Fibroblast of peridontal ligament (primary cell): ENCODE results near the gene C1orf226.
A peak's percentile ranks its signal among the peaks of the same experiment; 100 is the strongest.

Experiments
- DNase-seq: peaks from one replicate; pipeline ENCODE4 v3.0.0-alpha.2; 2010; ENCODE audit errors: extremely low read depth

C1orf226 gene

GRCh38 chr1:162384601-162385279, 3.2 kb downstream of the C1orf226 start:
- no peak for DNase-seq

GRCh38 chr1:162385280-162385623, 3.7 kb downstream of the C1orf226 start:
- DNase-seq: no peak

GRCh38 chr1:162385702-162386101, 4.2 kb downstream of the C1orf226 start:
- DNase-seq: no peak

- DNase-seq: no peak
Observed at GRCh38 chr1:162386292-162387225, 5.0 kb downstream of the C1orf226 start.

GRCh38 chr1:162387226-162388082, 5.9 kb downstream of the C1orf226 start:
- DNase-seq: no peak

- DNase-seq: no peak
Observed at GRCh38 chr1:162388083-162388594, 6.6 kb downstream of the C1orf226 start.

- no peak for DNase-seq
Observed at GRCh38 chr1:162388615-162389014, 7.1 kb downstream of the C1orf226 start.

- peak; percentile 9 for DNase-seq
Observed at GRCh38 chr1:162389021-162389818, 7.7 kb downstream of the C1orf226 start.

- DNase-seq: no peak
Observed at GRCh38 chr1:162389971-162390370, 8.4 kb downstream of the C1orf226 start.

GRCh38 chr1:162390396-162391185, 9.1 kb downstream of the C1orf226 start:
- no peak for DNase-seq

- peak; percentile 58 for DNase-seq
Observed at GRCh38 chr1:162391790-162392563, 10.4 kb downstream of the C1orf226 start.

- DNase-seq: no peak
Observed at GRCh38 chr1:162396201-162396906, 14.8 kb downstream of the C1orf226 start.

- no peak for DNase-seq
Observed at GRCh38 chr1:162397039-162397448, 15.5 kb downstream of the C1orf226 start.

- DNase-seq: no peak
Observed at GRCh38 chr1:162397943-162398560, 16.5 kb downstream of the C1orf226 start.

GRCh38 chr1:162398999-162399580, 17.6 kb downstream of the C1orf226 start:
- DNase-seq: no peak

- DNase-seq: no peak
Observed at GRCh38 chr1:162400790-162401355, 19.3 kb downstream of the C1orf226 start.

GRCh38 chr1:162404550-162405160, 23.1 kb downstream of the C1orf226 start:
- peak; percentile 17 for DNase-seq
